H9 (cell line): ENCODE data around the gene MAN1A2. TPM values are rescaled to one million over a fixed set of nuclear protein-coding genes. Genes with fewer than 3 reads are reported as not detected.

Experiments used
- DNase-seq: peaks from one replicate; pipeline ENCODE4 v3.0.0-alpha.2; 2017
- H2AFZ ChIP-seq: one replicate; pipeline ENCODE4 v1.6.1; 2013; ENCODE audit warnings: mild to moderate bottlenecking, low read length, control low read depth, moderate library complexity
- H2AK5ac ChIP-seq: 2 replicates; pipeline ENCODE4 v1.6.1; 2013; ENCODE audit warnings: low read length, control low read depth, mixed read lengths; ENCODE audit not compliant: insufficient read length
- H2BK120ac ChIP-seq: one replicate; pipeline ENCODE4 v1.6.1; 2013; ENCODE audit warnings: low read depth, mild to moderate bottlenecking, low read length, control low read depth, inconsistent platforms; ENCODE audit not compliant: poor library complexity, severe bottlenecking
- H2BK12ac ChIP-seq: 2 replicates; pipeline ENCODE4 v1.6.1; 2013; ENCODE audit warnings: low read length, control low read depth, mixed read lengths, low read depth; ENCODE audit not compliant: insufficient read length
- H2BK15ac ChIP-seq: 2 replicates; pipeline ENCODE4 v1.6.1; 2013; ENCODE audit warnings: low read depth, low read length, control low read depth
- H2BK20ac ChIP-seq: one replicate; pipeline ENCODE4 v1.6.1; 2013; ENCODE audit warnings: low read depth, mild to moderate bottlenecking, low read length, control low read depth, inconsistent platforms; ENCODE audit not compliant: poor library complexity, severe bottlenecking
- H2BK5ac ChIP-seq: 2 replicates; pipeline ENCODE4 v1.6.1; 2013; ENCODE audit warnings: low read length, control low read depth, mixed read lengths; ENCODE audit not compliant: insufficient read length
- H3K14ac ChIP-seq: 2 replicates; pipeline ENCODE4 v1.6.1; 2013; ENCODE audit warnings: low read length, control low read depth; ENCODE audit not compliant: insufficient read depth
- H3K18ac ChIP-seq: 2 replicates; pipeline ENCODE4 v1.6.1; 2013; ENCODE audit warnings: low read depth, mild to moderate bottlenecking, mixed read lengths, low read length, control low read depth; ENCODE audit not compliant: insufficient read length
- H3K23ac ChIP-seq: 2 replicates; pipeline ENCODE4 v1.6.1; 2013; ENCODE audit warnings: low read length, control low read depth, mixed read lengths, low read depth; ENCODE audit not compliant: insufficient read length
- H3K23me2 ChIP-seq: 2 replicates; pipeline ENCODE4 v1.6.1; 2013; ENCODE audit warnings: low read depth, mild to moderate bottlenecking, mixed read lengths, low read length, control low read depth; ENCODE audit not compliant: insufficient read length, poor library complexity, severe bottlenecking
- H3K27ac ChIP-seq: 2 replicates; pipeline ENCODE4 v1.5.1; 2013; ENCODE audit warnings: low read length, control low read depth, mixed read lengths, low read depth; ENCODE audit not compliant: insufficient read length
- H3K27me3 ChIP-seq: 2 replicates; pipeline ENCODE4 v1.6.1; 2013; ENCODE audit warnings: low read length, control low read depth, inconsistent platforms; ENCODE audit not compliant: insufficient read depth
- H3K4ac ChIP-seq: 2 replicates; pipeline ENCODE4 v1.6.1; 2013; ENCODE audit warnings: low read depth, mild to moderate bottlenecking, control low read depth, inconsistent platforms, low read length, moderate library complexity
- H3K4me1 ChIP-seq: 2 replicates; pipeline ENCODE4 v1.6.1; 2013; ENCODE audit warnings: low read length, control low read depth, inconsistent platforms; ENCODE audit not compliant: insufficient read depth
- H3K4me2 ChIP-seq: 2 replicates; pipeline ENCODE4 v1.6.1; 2013; ENCODE audit warnings: low read length, control low read depth, mixed read lengths; ENCODE audit not compliant: insufficient read length, insufficient read depth
- H3K56ac ChIP-seq: 2 replicates; pipeline ENCODE4 v1.6.1; 2013; ENCODE audit warnings: low read depth, mild to moderate bottlenecking, mixed read lengths, low read length, control low read depth; ENCODE audit not compliant: insufficient read length
- H3K79me1 ChIP-seq: 2 replicates; pipeline ENCODE4 v1.6.1; 2013; ENCODE audit warnings: low read depth, mild to moderate bottlenecking, moderate library complexity, low read length, control low read depth, inconsistent platforms; ENCODE audit not compliant: insufficient read depth, poor library complexity, severe bottlenecking
- H3K79me2 ChIP-seq: 2 replicates; pipeline ENCODE4 v1.6.1; 2013; ENCODE audit warnings: low read length, control low read depth, inconsistent platforms; ENCODE audit not compliant: insufficient read depth
- H3K9ac ChIP-seq: 2 replicates; pipeline ENCODE4 v1.6.1; 2013; ENCODE audit warnings: low read length, control low read depth, mixed read lengths; ENCODE audit not compliant: insufficient read length; ENCODE audit errors: extremely low read depth
- H3K9me3 ChIP-seq: one replicate; pipeline ENCODE4 v1.6.1; 2013; ENCODE audit warnings: low read depth, low read length, inconsistent platforms; ENCODE audit not compliant: control insufficient read depth
- H3T11ph ChIP-seq: one replicate; pipeline ENCODE4 v1.6.1; 2013; ENCODE audit warnings: mild to moderate bottlenecking, low read length, control low read depth, inconsistent platforms
- H4K20me1 ChIP-seq: one replicate; pipeline ENCODE4 v1.6.1; 2013; ENCODE audit not compliant: control insufficient read depth, insufficient read length, insufficient read depth
- H4K5ac ChIP-seq: 2 replicates; pipeline ENCODE4 v1.6.1; 2013; ENCODE audit warnings: low read depth, mild to moderate bottlenecking, mixed read lengths, low read length, control low read depth; ENCODE audit not compliant: insufficient read length
- H4K8ac ChIP-seq: replicated peaks from 2 replicates; pipeline ENCODE4 v1.6.1; 2013; ENCODE audit warnings: low read length, control low read depth, mixed read lengths, low read depth; ENCODE audit not compliant: insufficient read length
- H4K91ac ChIP-seq: 2 replicates; pipeline ENCODE4 v1.6.1; 2013; ENCODE audit warnings: low read depth, mild to moderate bottlenecking, moderate library complexity, mixed read lengths, low read length, control low read depth; ENCODE audit not compliant: insufficient read length
- H3K27ac Mint-ChIP-seq, 3 experiments: 2 replicates in 2 of 3; 3 replicates in 1 of 3; pipeline ENCODE4 v1.8.0; 2020 to 2021; ENCODE audit warnings: mixed read lengths in 3 of 3, mild to moderate bottlenecking in 1 of 3, moderate library complexity in 1 of 3
- H3K27me3 Mint-ChIP-seq: 2 replicates; pipeline ENCODE4 v1.8.0; 2021; ENCODE audit warnings: low read depth, mild to moderate bottlenecking, moderate library complexity, mixed read lengths
- H3K36me3 Mint-ChIP-seq, 3 experiments: 2 replicates in 2 of 3; 3 replicates in 1 of 3; pipeline ENCODE4 v1.8.0; 2020 to 2021; ENCODE audit warnings: low read depth in 3 of 3, mixed read lengths in 3 of 3; ENCODE audit not compliant: insufficient read depth in 1 of 3
- H3K4me1 Mint-ChIP-seq, 2 experiments: 2 replicates each; pipeline ENCODE4 v1.8.0; 2020; ENCODE audit warnings: mixed read lengths in 2 of 2
- H3K4me3 Mint-ChIP-seq, 2 experiments: 2 replicates in 1 of 2; 3 replicates in 1 of 2; pipeline ENCODE4 v1.8.0; 2020 to 2021; ENCODE audit warnings: mild to moderate bottlenecking in 2 of 2, mixed read lengths in 2 of 2, moderate library complexity in 1 of 2
- H3K9me3 Mint-ChIP-seq, 2 experiments: 2 replicates in 1 of 2; 3 replicates in 1 of 2; pipeline ENCODE4 v1.8.0; 2020; ENCODE audit warnings: mild to moderate bottlenecking in 2 of 2, mixed read lengths in 2 of 2, moderate library complexity in 1 of 2
- CTCF ChIP-seq: fragments of 200-600 bp; sonication (generic); conservative IDR thresholded peaks from 3 replicates; pipeline ENCODE4 v1.8.0; 2021; ENCODE audit warnings: antibody characterized with exemption, mild to moderate bottlenecking
- WGBS: extraction: QIAGEN DNeasy Blood & Tissue Kit; methylation state at CpG from one replicate; pipeline ENCODE4 v1.1.7; 2013; ENCODE audit warnings: missing lambda C conversion rate, low lambda C conversion rate, mixed read lengths; ENCODE audit not compliant: insufficient read length; ENCODE audit errors: extremely low coverage; 5-methylcytosine and 5-hydroxymethylcytosine counted together
- total RNA-seq: library from RNA; stranded (reverse); gene quantifications from 2 replicates; pipeline ENCODE4 v1.2.1, GENCODE V29; 2021

The MAN1A2 gene
- total RNA-seq, 1 experiment from 2014 or later: 24.0 TPM

DNA sequence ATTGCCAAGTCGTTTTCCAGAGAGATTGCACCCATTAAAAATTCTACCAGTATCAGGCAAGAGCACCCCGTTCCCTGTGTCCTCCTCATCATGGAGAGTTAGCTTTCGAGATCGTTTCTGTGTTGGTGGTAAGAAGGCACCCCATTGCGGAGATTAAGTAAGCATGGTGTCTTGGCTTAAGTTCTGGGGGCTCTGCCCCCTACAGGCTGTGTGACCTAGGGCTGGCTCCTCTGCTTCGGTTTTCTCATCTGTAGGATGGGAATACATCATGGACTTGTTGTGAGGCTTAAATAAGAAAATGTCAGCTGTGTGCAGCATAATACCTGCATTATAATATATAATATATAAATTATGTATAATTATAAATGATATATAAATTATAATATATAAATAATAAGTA is 201.8 kb downstream of the MAN1A2 start:
- Histone ChIP-seq H3K4ac (no peak overlapping the region), H3K27me3 (no peaks in the 10 kb centered on the region), H2BK20ac (no peak overlapping the region), H4K8ac (no peak overlapping the region), H2BK12ac (no peak overlapping the region), H3K9ac (no peak overlapping the region), H3K56ac (no peak overlapping the region), H2BK5ac (no peak overlapping the region), H3K23me2 (no peaks in the 10 kb centered on the region), H3K9me3 (no peaks in the 10 kb centered on the region), H3K23ac (no peak overlapping the region), H2BK120ac (no peak overlapping the region), H4K91ac (no peak overlapping the region), H3K79me2 (no peaks in the 10 kb centered on the region), H3K27ac (no peak overlapping the region), H3K4me1 (no peaks in the 10 kb centered on the region), H3K4me2 (no peak overlapping the region), H3K79me1 (no peaks in the 10 kb centered on the region), H4K20me1 (no peaks in the 10 kb centered on the region), H2AFZ (no peak overlapping the region), H2BK15ac (no peak overlapping the region), H3T11ph (no peak overlapping the region), H4K5ac (no peak overlapping the region), H3K14ac (no peak overlapping the region), H2AK5ac (no peak overlapping the region), H3K18ac (no peak overlapping the region)
- Mint-ChIP-seq H3K27ac (no peak overlapping the region), H3K36me3 (no peaks in the 10 kb centered on the region; a peak in 1 of 7 replicates), H3K4me1 (peaks cover under 1 to 4% of the 10 kb centered on the region in 2 experiments), H3K4me3 (no peak overlapping the region), H3K9me3 (no peaks in the 10 kb centered on the region), H3K27me3 (peaks cover 1% of the 10 kb centered on the region; the same call in 1 of the 2 replicates)
- no CpG with 5 or more reads among the region's 6 CpGs for WGBS
- DNase-seq: no peak
- peak; percentile 53 for TF ChIP-seq CTCF
